Small intestine (tissue), 7 donors: ENCODE measurements around the gene RTP2. TPM values are rescaled to one million over a fixed set of nuclear protein-coding genes. Genes with fewer than 3 reads are reported as not detected.

Experiments
- DNase-seq, 2 donors: peaks; one replicate each; pipeline versions ENCODE4 v3.0.0 to v3.0.0-alpha.2; 2013
- FAIRE-seq: peaks from 2 replicates; lab custom pipeline; 2012; peaks lifted over from hg19 to GRCh38; lab: Jason Lieb, UNC
- H3K27ac ChIP-seq, 3 donors: one replicate each; pipeline ENCODE4 v1.5.1; 2013; ENCODE audit warnings: low read length in 2 of 3, mild to moderate bottlenecking in 2 of 3, control low read depth in 1 of 3, inconsistent platforms in 1 of 3, low read depth in 1 of 3, moderate library complexity in 1 of 3
- H3K27me3 ChIP-seq, 3 donors: one replicate each; pipeline ENCODE4 v1.6.1; 2013; ENCODE audit warnings: low read length in 3 of 3, inconsistent platforms in 1 of 3; ENCODE audit not compliant: control insufficient read depth in 3 of 3, insufficient read depth in 3 of 3
- H3K36me3 ChIP-seq, 3 donors: one replicate each; pipeline ENCODE4 v1.6.1; 2013; ENCODE audit warnings: low read length in 3 of 3, inconsistent platforms in 1 of 3, low read depth in 1 of 3, mild to moderate bottlenecking in 1 of 3, moderate library complexity in 1 of 3; ENCODE audit not compliant: control insufficient read depth in 3 of 3, insufficient read depth in 2 of 3
- H3K4me1 ChIP-seq, 3 donors: one replicate each; pipeline ENCODE4 v1.6.1; 2013; ENCODE audit warnings: low read length in 2 of 3, inconsistent platforms in 1 of 3, low read depth in 1 of 3, mild to moderate bottlenecking in 1 of 3, moderate library complexity in 1 of 3; ENCODE audit not compliant: control insufficient read depth in 3 of 3, insufficient read depth in 2 of 3
- H3K4me3 ChIP-seq, 3 donors: one replicate each; pipeline ENCODE4 v1.5.1; 2013; ENCODE audit warnings: low read length in 3 of 3, control low read depth in 1 of 3, inconsistent platforms in 1 of 3, low read depth in 1 of 3, mild to moderate bottlenecking in 1 of 3, moderate library complexity in 1 of 3
- H3K9me3 ChIP-seq, 2 donors: one replicate each; pipeline ENCODE4 v1.6.1; 2013; ENCODE audit warnings: low read depth in 1 of 2, low read length in 1 of 2; ENCODE audit not compliant: control insufficient read depth in 2 of 2, insufficient read depth in 1 of 2
- WGBS, 3 donors: extraction: QIAGEN DNeasy Blood & Tissue Kit; methylation state at CpG; one replicate each; pipeline ENCODE4 v1.1.7; 2013; 5-methylcytosine and 5-hydroxymethylcytosine counted together
- polyA plus RNA-seq, 4 donors: library from polyadenylated mRNA; stranded (reverse) in 3 of 4; unstranded in 1 of 4; fragments of 200-250 nt in 3 of 4; fragments of 120-200 nt in 1 of 4; gene quantifications; one replicate each; pipeline versions ENCODE4 v1.2.1 to v1.2.3, GENCODE V29; 2013
- donor health status: healthy with polysubstance abuse.
- donor health status: control.
- donor health status: control.
- donor health status: Bipolar disorder and iron deficiency.
- donor health status: healthy.

RTP2 gene
- polyA plus RNA-seq, 4 donors = not detected

GRCh38 chr3:187714404-187714979 lies 12.1 kb upstream of the RTP2 start:
- 27 to 29% (median 27%) methylated on average over 4 of the region's 4 CpGs for WGBS, 3 donors

GRCh38 chr3:187713504-187713903 lies 11.1 kb upstream of the RTP2 start:
- H3K27me3 ChIP-seq = no peaks in the 10 kb centered on the region
- H3K27ac ChIP-seq = no peak overlapping the region
- no peaks in the 10 kb centered on the region for H3K4me1 ChIP-seq
- H3K9me3 ChIP-seq = no peaks in the 10 kb centered on the region
- no peaks in the 10 kb centered on the region for H3K36me3 ChIP-seq
- DNase-seq (peak in 1 of 2 donors; percentile 66), FAIRE-seq (no peak)
- H3K4me3 ChIP-seq = no peak overlapping the region
- WGBS, 3 donors = 63 to 79% (median 67%) methylated on average over 2 of the region's 2 CpGs

More at GRCh38 chr3:187714404-187714979, 12.1 kb upstream of the RTP2 start:
- DNase-seq (peak; percentile 82 to 83), FAIRE-seq (no peak)
- H3K27ac ChIP-seq = no peak overlapping the region
- no peak overlapping the region for H3K4me3 ChIP-seq
- no peaks in the 10 kb centered on the region for H3K9me3 ChIP-seq
- H3K27me3 ChIP-seq = no peaks in the 10 kb centered on the region
- no peaks in the 10 kb centered on the region for H3K4me1 ChIP-seq
- H3K36me3 ChIP-seq = no peaks in the 10 kb centered on the region

GRCh38 chr3:187709155-187709554 lies 6.8 kb upstream of the RTP2 start:
- no peaks in the 10 kb centered on the region for H3K4me1 ChIP-seq
- no peak overlapping the region for H3K4me3 ChIP-seq
- no peak for FAIRE-seq
- DNase-seq = no peak
- H3K9me3 ChIP-seq = no peaks in the 10 kb centered on the region
- WGBS, 3 donors = 75 to 79% (median 78%) methylated on average over 4 of the region's 4 CpGs
- H3K36me3 ChIP-seq = no peaks in the 10 kb centered on the region
- no peak overlapping the region for H3K27ac ChIP-seq
- no peaks in the 10 kb centered on the region for H3K27me3 ChIP-seq

GRCh38 chr3:187708696-187709095 lies 6.3 kb upstream of the RTP2 start:
- H3K27ac ChIP-seq = no peak overlapping the region
- FAIRE-seq (no peak), DNase-seq (no peak)
- no peaks in the 10 kb centered on the region for H3K4me1 ChIP-seq
- no peaks in the 10 kb centered on the region for H3K9me3 ChIP-seq
- no peak overlapping the region for H3K4me3 ChIP-seq
- no peaks in the 10 kb centered on the region for H3K36me3 ChIP-seq
- no peaks in the 10 kb centered on the region for H3K27me3 ChIP-seq

- Histone ChIP-seq H3K27me3 (no peaks in the 10 kb centered on the region), H3K4me1 (no peaks in the 10 kb centered on the region), H3K36me3 (no peaks in the 10 kb centered on the region), H3K9me3 (no peaks in the 10 kb centered on the region), H3K4me3 (no peak overlapping the region), H3K27ac (no peak overlapping the region)
- no peak for DNase-seq
- WGBS, 3 donors = 87 to 89% (median 88%) methylated on average over 2 of the region's 2 CpGs
- no peak for FAIRE-seq
These were observed 4.6 kb upstream of the RTP2 start for GRCh38 chr3:187706971-187707370.

GRCh38 chr3:187705164-187705563 lies 2.8 kb upstream of the RTP2 start:
- no peaks in the 10 kb centered on the region for H3K36me3 ChIP-seq
- no peak for FAIRE-seq

GRCh38 chr3:187700249-187700648 lies 2.1 kb downstream of the RTP2 start:
- no peaks in the 10 kb centered on the region for H3K27me3 ChIP-seq
- H3K27ac ChIP-seq = no peak overlapping the region
- FAIRE-seq = no peak
- 91 to 92% (median 91%) methylated on average over 2 of the region's 2 CpGs for WGBS, 3 donors
- H3K36me3 ChIP-seq = no peaks in the 10 kb centered on the region
- H3K9me3 ChIP-seq = no peaks in the 10 kb centered on the region
- no peak overlapping the region for H3K4me3 ChIP-seq
- DNase-seq = no peak
- no peaks in the 10 kb centered on the region for H3K4me1 ChIP-seq

More at GRCh38 chr3:187705164-187705563, 2.8 kb upstream of the RTP2 start:
- Histone ChIP-seq H3K27me3 (no peaks in the 10 kb centered on the region), H3K4me1 (no peaks in the 10 kb centered on the region), H3K9me3 (no peaks in the 10 kb centered on the region), H3K27ac (no peak overlapping the region), H3K4me3 (no peak overlapping the region)
- no peak for DNase-seq

- no peaks in the 10 kb centered on the region for H3K9me3 ChIP-seq
- no peaks in the 10 kb centered on the region for H3K4me1 ChIP-seq
- DNase-seq = no peak
- no peaks in the 10 kb centered on the region for H3K27me3 ChIP-seq
- no peak overlapping the region for H3K4me3 ChIP-seq
- no peaks in the 10 kb centered on the region for H3K36me3 ChIP-seq
- H3K27ac ChIP-seq = no peak overlapping the region
- WGBS, 3 donors = 88 to 93% (median 88%) methylated on average over 36 to 42 of the region's 42 CpGs
- FAIRE-seq = no peak
These were observed 3.6 kb downstream of the RTP2 start for GRCh38 chr3:187698499-187699399.
